NB4 (cell line): Measurements from ENCODE around the gene CMC2.

ENCODE experiments used
- CTCF ChIP-seq: IDR thresholded peaks from one replicate; pipeline ENCODE4 v1.5.1; 2012; ENCODE audit warnings: low read depth, low read length
- MAX ChIP-seq: IDR thresholded peaks from 2 replicates; pipeline ENCODE4 v1.6.1; 2011; ENCODE audit warnings: low read depth, low read length
- MYC ChIP-seq: IDR thresholded peaks from 2 replicates; pipeline ENCODE4 v1.6.1; 2011; ENCODE audit warnings: low read depth, low read length
- POLR2A ChIP-seq: IDR thresholded peaks from 2 replicates; pipeline ENCODE4 v1.6.1; 2011; ENCODE audit warnings: mild to moderate bottlenecking; ENCODE audit not compliant: insufficient read length; ENCODE audit errors: extremely low read depth

GRCh38 chr16:80936410-80936809, 70.3 kb downstream of the CMC2 start:
- TF ChIP-seq MAX, result no peak
- no peak for TF ChIP-seq CTCF
- no peak for TF ChIP-seq POLR2A
- TF ChIP-seq MYC, result no peak
